ENCODE results near the gene TMEM234. TPM values are rescaled to one million over a fixed set of nuclear protein-coding genes. Genes with fewer than 3 reads are reported as not detected.

The TMEM234 gene
- total and polyA plus RNA-seq, 2 of the 13 experiments (the other 11 are each of a cell fraction or from before 2014, with no cell fraction given) = 6.1 to 9.0 TPM

DNA sequence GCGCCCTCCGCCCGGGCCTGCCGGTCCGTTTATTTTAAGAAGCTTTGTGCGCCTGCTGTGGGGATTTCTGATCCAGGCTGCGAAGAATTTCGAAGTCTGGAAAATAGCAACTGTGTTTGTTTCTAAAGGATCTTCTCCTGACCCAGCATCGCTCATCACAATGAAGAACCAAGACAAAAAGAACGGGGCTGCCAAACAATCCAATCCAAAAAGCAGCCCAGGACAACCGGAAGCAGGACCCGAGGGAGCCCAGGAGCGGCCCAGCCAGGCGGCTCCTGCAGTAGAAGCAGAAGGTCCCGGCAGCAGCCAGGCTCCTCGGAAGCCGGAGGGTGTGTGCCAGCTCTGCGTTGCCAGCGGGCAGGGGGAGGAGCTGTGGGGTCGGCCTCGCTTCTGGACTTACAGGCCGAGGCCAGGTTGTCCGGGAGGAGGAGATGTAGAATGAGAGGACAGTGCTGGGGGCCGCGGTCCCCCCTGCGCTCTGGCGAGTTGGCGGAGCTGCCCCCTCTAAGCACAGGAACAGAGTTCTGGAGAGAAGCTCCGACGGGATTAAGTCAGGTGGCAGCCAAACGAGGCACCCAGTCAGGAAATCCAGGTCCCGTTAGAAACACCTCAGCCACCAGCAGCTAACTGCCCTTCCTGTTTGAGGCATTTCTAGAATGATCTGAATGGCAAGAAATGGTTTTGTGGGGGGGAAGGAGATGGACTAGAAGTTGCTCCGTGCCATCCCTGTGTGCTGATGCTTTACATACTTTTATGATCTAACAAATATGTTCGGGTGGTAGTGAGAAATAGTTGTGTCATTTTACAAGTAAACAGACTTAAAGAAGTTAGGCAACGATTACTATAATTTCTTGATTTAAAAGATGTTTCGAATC, 41.7 kb downstream of the TMEM234 start (continued):
- TF ChIP-seq, protein P1, sequence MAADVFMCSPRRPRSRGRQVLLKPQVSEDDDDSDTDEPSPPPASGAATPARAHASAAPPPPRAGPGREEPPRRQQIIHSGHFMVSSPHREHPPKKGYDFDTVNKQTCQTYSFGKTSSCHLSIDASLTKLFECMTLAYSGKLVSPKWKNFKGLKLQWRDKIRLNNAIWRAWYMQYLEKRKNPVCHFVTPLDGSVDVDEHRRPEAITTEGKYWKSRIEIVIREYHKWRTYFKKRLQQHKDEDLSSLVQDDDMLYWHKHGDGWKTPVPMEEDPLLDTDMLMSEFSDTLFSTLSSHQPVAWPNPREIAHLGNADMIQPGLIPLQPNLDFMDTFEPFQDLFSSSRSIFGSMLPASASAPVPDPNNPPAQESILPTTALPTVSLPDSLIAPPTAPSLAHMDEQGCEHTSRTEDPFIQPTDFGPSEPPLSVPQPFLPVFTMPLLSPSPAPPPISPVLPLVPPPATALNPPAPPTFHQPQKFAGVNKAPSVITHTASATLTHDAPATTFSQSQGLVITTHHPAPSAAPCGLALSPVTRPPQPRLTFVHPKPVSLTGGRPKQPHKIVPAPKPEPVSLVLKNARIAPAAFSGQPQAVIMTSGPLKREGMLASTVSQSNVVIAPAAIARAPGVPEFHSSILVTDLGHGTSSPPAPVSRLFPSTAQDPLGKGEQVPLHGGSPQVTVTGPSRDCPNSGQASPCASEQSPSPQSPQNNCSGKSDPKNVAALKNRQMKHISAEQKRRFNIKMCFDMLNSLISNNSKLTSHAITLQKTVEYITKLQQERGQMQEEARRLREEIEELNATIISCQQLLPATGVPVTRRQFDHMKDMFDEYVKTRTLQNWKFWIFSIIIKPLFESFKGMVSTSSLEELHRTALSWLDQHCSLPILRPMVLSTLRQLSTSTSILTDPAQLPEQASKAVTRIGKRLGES (CRISPR knock-in tag; IDR thresholded peaks at IDR 0.05; ENCODE audit: borderline replicate concordance) = 0 out of 2 replicates have a peak, but pooled peaks have one; percentile 14
- no peak for TF ChIP-seq SETDB1 (CRISPR knock-in tag; IDR thresholded peaks at IDR 0.05; ENCODE audit: borderline replicate concordance)
- TF ChIP-seq MBNL3 (CRISPR knock-in tag; conservative IDR thresholded peaks at IDR 0.05) = no peak
- TF ChIP-seq YY1 (IDR thresholded peaks at IDR 0.05; ENCODE audit: insufficient read depth, insufficient replicate concordance, low read depth, low read length) = no peak
- TF ChIP-seq ZNF430 (CRISPR knock-in tag; IDR thresholded peaks at IDR 0.05) = no peak
- no peak for TF ChIP-seq ZNF33A (CRISPR knock-in tag; IDR thresholded peaks at IDR 0.05; ENCODE audit: borderline replicate concordance)
- TF ChIP-seq, protein P2, sequence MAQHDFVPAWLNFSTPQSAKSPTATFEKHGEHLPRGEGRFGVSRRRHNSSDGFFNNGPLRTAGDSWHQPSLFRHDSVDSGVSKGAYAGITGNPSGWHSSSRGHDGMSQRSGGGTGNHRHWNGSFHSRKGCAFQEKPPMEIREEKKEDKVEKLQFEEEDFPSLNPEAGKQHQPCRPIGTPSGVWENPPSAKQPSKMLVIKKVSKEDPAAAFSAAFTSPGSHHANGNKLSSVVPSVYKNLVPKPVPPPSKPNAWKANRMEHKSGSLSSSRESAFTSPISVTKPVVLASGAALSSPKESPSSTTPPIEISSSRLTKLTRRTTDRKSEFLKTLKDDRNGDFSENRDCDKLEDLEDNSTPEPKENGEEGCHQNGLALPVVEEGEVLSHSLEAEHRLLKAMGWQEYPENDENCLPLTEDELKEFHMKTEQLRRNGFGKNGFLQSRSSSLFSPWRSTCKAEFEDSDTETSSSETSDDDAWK (CRISPR knock-in tag; IDR thresholded peaks at IDR 0.05) = no peak
- TF ChIP-seq, protein P3, sequence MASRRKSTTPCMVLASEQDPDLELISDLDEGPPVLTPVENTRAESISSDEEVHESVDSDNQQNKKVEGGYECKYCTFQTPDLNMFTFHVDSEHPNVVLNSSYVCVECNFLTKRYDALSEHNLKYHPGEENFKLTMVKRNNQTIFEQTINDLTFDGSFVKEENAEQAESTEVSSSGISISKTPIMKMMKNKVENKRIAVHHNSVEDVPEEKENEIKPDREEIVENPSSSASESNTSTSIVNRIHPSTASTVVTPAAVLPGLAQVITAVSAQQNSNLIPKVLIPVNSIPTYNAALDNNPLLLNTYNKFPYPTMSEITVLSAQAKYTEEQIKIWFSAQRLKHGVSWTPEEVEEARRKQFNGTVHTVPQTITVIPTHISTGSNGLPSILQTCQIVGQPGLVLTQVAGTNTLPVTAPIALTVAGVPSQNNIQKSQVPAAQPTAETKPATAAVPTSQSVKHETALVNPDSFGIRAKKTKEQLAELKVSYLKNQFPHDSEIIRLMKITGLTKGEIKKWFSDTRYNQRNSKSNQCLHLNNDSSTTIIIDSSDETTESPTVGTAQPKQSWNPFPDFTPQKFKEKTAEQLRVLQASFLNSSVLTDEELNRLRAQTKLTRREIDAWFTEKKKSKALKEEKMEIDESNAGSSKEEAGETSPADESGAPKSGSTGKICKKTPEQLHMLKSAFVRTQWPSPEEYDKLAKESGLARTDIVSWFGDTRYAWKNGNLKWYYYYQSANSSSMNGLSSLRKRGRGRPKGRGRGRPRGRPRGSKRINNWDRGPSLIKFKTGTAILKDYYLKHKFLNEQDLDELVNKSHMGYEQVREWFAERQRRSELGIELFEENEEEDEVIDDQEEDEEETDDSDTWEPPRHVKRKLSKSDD (CRISPR knock-in tag; IDR thresholded peaks at IDR 0.05; ENCODE audit: low read depth) = peak; percentile 0; the same call in 1 of the 2 replicates
- TF ChIP-seq, protein P4, sequence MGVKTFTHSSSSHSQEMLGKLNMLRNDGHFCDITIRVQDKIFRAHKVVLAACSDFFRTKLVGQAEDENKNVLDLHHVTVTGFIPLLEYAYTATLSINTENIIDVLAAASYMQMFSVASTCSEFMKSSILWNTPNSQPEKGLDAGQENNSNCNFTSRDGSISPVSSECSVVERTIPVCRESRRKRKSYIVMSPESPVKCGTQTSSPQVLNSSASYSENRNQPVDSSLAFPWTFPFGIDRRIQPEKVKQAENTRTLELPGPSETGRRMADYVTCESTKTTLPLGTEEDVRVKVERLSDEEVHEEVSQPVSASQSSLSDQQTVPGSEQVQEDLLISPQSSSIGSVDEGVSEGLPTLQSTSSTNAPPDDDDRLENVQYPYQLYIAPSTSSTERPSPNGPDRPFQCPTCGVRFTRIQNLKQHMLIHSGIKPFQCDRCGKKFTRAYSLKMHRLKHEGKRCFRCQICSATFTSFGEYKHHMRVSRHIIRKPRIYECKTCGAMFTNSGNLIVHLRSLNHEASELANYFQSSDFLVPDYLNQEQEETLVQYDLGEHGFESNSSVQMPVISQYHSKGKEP (CRISPR knock-in tag; IDR thresholded peaks at IDR 0.05) = 0 out of 2 replicates have a peak, but pooled peaks have one; percentile 20
- TF ChIP-seq ZNF564 (CRISPR knock-in tag; IDR thresholded peaks at IDR 0.05) = no peak
- TF ChIP-seq JUND (CRISPR knock-in tag; IDR thresholded peaks at IDR 0.05) = no peak
- TF ChIP-seq ZNF569 (CRISPR knock-in tag; IDR thresholded peaks at IDR 0.05; ENCODE audit: borderline replicate concordance) = 0 out of 2 replicates have a peak, but pooled peaks have one; percentile 4
- TF ChIP-seq, protein P5, sequence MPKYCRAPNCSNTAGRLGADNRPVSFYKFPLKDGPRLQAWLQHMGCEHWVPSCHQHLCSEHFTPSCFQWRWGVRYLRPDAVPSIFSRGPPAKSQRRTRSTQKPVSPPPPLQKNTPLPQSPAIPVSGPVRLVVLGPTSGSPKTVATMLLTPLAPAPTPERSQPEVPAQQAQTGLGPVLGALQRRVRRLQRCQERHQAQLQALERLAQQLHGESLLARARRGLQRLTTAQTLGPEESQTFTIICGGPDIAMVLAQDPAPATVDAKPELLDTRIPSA (CRISPR knock-in tag; IDR thresholded peaks at IDR 0.05; ENCODE audit: borderline replicate concordance) = peak; percentile 67; the same call in 1 of the 2 replicates
- no peak for TF ChIP-seq HNF4G (IDR thresholded peaks at IDR 0.05; ENCODE audit: borderline replicate concordance, low read depth, low read length)
- TF ChIP-seq HNF4G (CRISPR knock-in tag; IDR thresholded peaks at IDR 0.05; ENCODE audit: borderline replicate concordance, low read depth) = 0 out of 2 replicates have a peak, but pooled peaks have one; percentile 29
- no peak for TF ChIP-seq ZNF12 (CRISPR knock-in tag; IDR thresholded peaks at IDR 0.05)
- TF ChIP-seq CREB1 (IDR thresholded peaks at IDR 0.05) = no peak
- TF ChIP-seq CREB1 (CRISPR knock-in tag; IDR thresholded peaks at IDR 0.05) = 0 out of 2 replicates have a peak, but pooled peaks have one; percentile 26
- TF ChIP-seq ZNF766 (CRISPR knock-in tag; IDR thresholded peaks at IDR 0.05; ENCODE audit: borderline replicate concordance) = no peak
